Liver (tissue), 9 donors: Measurements from ENCODE around the gene RALGAPA2. TPM values are rescaled to one million over a fixed set of nuclear protein-coding genes. Genes with fewer than 3 reads are reported as not detected.

Experiments used
- DNase-seq: peaks from one replicate; pipeline ENCODE4 v3.0.0-alpha.2; 2017; ENCODE audit warnings: low spot score
- H3K27ac ChIP-seq, 2 donors: one replicate each; pipeline ENCODE4 v1.7.0; 2013; ENCODE audit warnings: inconsistent platforms in 2 of 2, low read length in 2 of 2, control low read depth in 1 of 2, low read depth in 1 of 2, mild to moderate bottlenecking in 1 of 2
- H3K27me3 ChIP-seq, 4 donors: one replicate each; pipeline versions ENCODE4 v1.6.1 to v1.7.0; 2013; ENCODE audit warnings: low read length in 3 of 4, inconsistent platforms in 1 of 4, mild to moderate bottlenecking in 1 of 4, moderate library complexity in 1 of 4; ENCODE audit not compliant: control insufficient read depth in 4 of 4, insufficient read depth in 4 of 4
- H3K36me3 ChIP-seq, 4 donors: one replicate each; pipeline versions ENCODE4 v1.6.1 to v1.7.0; 2013; ENCODE audit warnings: low read length in 3 of 4, mild to moderate bottlenecking in 3 of 4, low read depth in 1 of 4, moderate library complexity in 1 of 4; ENCODE audit not compliant: control insufficient read depth in 4 of 4, insufficient read depth in 3 of 4
- H3K4me1 ChIP-seq, 4 donors: one replicate each; pipeline versions ENCODE4 v1.6.1 to v1.7.0; 2013; ENCODE audit warnings: low read length in 3 of 4, mild to moderate bottlenecking in 3 of 4, moderate library complexity in 1 of 4; ENCODE audit not compliant: control insufficient read depth in 4 of 4, insufficient read depth in 4 of 4
- H3K4me3 ChIP-seq, 3 donors: one replicate each; pipeline versions ENCODE4 v1.6.1 to v1.7.0; 2013; ENCODE audit warnings: low read length in 3 of 3, control low read depth in 1 of 3, low read depth in 1 of 3, mild to moderate bottlenecking in 1 of 3
- H3K9ac ChIP-seq, 2 donors: one replicate each; pipeline ENCODE4 v1.7.0; 2013; ENCODE audit warnings: low read length in 2 of 2, mild to moderate bottlenecking in 2 of 2, moderate library complexity in 2 of 2, control low read depth in 1 of 2, low read depth in 1 of 2
- H3K9me3 ChIP-seq, 4 donors: one replicate each; pipeline versions ENCODE4 v1.6.1 to v1.7.0; 2013; ENCODE audit warnings: low read length in 3 of 4; ENCODE audit not compliant: control insufficient read depth in 4 of 4
- ATF3 ChIP-seq: IDR thresholded peaks from 2 replicates; pipeline ENCODE4 v1.6.1; 2016; ENCODE audit warnings: antibody characterized with exemption
- CTCF ChIP-seq: fragments of 150-350 bp; IDR thresholded peaks from 2 replicates; pipeline ENCODE4 v1.5.1; 2017; ENCODE audit warnings: improper control_type of control experiment, low read depth, low read length; ENCODE audit not compliant: missing input control
- EGR1 ChIP-seq, 2 donors: IDR thresholded peaks; 2 replicates each; pipeline ENCODE4 v1.6.1; 2016 to 2018; ENCODE audit warnings: antibody characterized with exemption in 2 of 2, low read depth in 2 of 2
- FOXA1 ChIP-seq: IDR thresholded peaks from 2 replicates; pipeline ENCODE4 v1.6.1; 2016; ENCODE audit warnings: antibody characterized with exemption
- FOXA2 ChIP-seq: IDR thresholded peaks from 2 replicates; pipeline ENCODE4 v1.6.1; 2016; ENCODE audit warnings: antibody characterized with exemption
- GABPA ChIP-seq, 2 donors: IDR thresholded peaks in 1 of 2; conservative IDR thresholded peaks in 1 of 2; 2 replicates each; pipeline ENCODE4 v1.6.1; 2016; ENCODE audit warnings: antibody characterized with exemption in 2 of 2, mild to moderate bottlenecking in 1 of 2, moderate library complexity in 1 of 2
- HNF4A ChIP-seq, 2 donors: conservative IDR thresholded peaks; 2 replicates each; pipeline ENCODE4 v1.6.1; 2016; ENCODE audit warnings: antibody characterized with exemption in 2 of 2, mild to moderate bottlenecking in 2 of 2
- HNF4G ChIP-seq: IDR thresholded peaks from 2 replicates; pipeline ENCODE4 v1.6.1; 2016; ENCODE audit warnings: antibody characterized with exemption
- JUND ChIP-seq, 2 donors: IDR thresholded peaks; 2 replicates each; pipeline ENCODE4 v1.6.1; 2016; ENCODE audit warnings: antibody characterized with exemption in 2 of 2
- MAX ChIP-seq: IDR thresholded peaks from 2 replicates; pipeline ENCODE4 v1.6.1; 2016; ENCODE audit warnings: antibody characterized with exemption
- NR2F2 ChIP-seq: IDR thresholded peaks from 2 replicates; pipeline ENCODE4 v1.6.1; 2016; ENCODE audit warnings: antibody characterized with exemption
- RAD21 ChIP-seq, 2 donors: IDR thresholded peaks; 2 replicates each; pipeline ENCODE4 v1.6.1; 2016; ENCODE audit warnings: antibody characterized with exemption in 2 of 2, mild to moderate bottlenecking in 2 of 2
- REST ChIP-seq: IDR thresholded peaks from 2 replicates; pipeline ENCODE4 v1.6.1; 2016; ENCODE audit warnings: antibody characterized with exemption, mild to moderate bottlenecking
- RXRA ChIP-seq, 2 donors: IDR thresholded peaks; 2 replicates each; pipeline ENCODE4 v1.6.1; 2017 to 2018; ENCODE audit warnings: antibody characterized with exemption in 2 of 2, mild to moderate bottlenecking in 1 of 2
- SP1 ChIP-seq: IDR thresholded peaks from 2 replicates; pipeline ENCODE4 v1.6.1; 2018; ENCODE audit warnings: antibody characterized with exemption, mild to moderate bottlenecking
- TAF1 ChIP-seq: conservative IDR thresholded peaks from 2 replicates; pipeline ENCODE4 v1.6.1; 2016; ENCODE audit warnings: antibody characterized with exemption, mild to moderate bottlenecking
- YY1 ChIP-seq: IDR thresholded peaks from 2 replicates; pipeline ENCODE4 v1.6.1; 2016; ENCODE audit warnings: antibody characterized with exemption, mild to moderate bottlenecking
- WGBS: extraction: QIAGEN DNeasy Blood & Tissue Kit; methylation state at CpG from one replicate; pipeline ENCODE4 v1.1.7; 2013; 5-methylcytosine and 5-hydroxymethylcytosine counted together
- polyA plus RNA-seq, 2 donors: library from polyadenylated mRNA; stranded (reverse) in 1 of 2; unstranded in 1 of 2; fragments of 200-250 nt in 1 of 2; fragments of >200 nt in 1 of 2; fragmentation: Nextera tagmentation in 1 of 2; extraction: Ambion mirVana in 1 of 2; gene quantifications; one replicate each; pipeline versions ENCODE4 v1.2.1 to v1.2.3, GENCODE V29; 2013 to 2015
- total RNA-seq, 2 donors: library from RNA; depleted of rRNA; stranded (reverse); fragments of >200 nt; gene quantifications; one replicate each; pipeline ENCODE4 v1.2.3, GENCODE V29; 2014
- TF ChIP-seq, protein P1 (sequence below): IDR thresholded peaks from 2 replicates; pipeline ENCODE4 v1.6.1; 2016; ENCODE audit warnings: antibody characterized with exemption
- donor health status: healthy.
- donor health status: healthy.
- donor health status: healthy.
- donor health status: healthy.
- donor health status: healthy.

The RALGAPA2 gene
- total and polyA plus RNA-seq, 4 donors, result 14.8 to 89.9 (median 25.1) TPM

GRCh38 chr20:20414640-20415220 is 297.7 kb downstream of the RALGAPA2 start:
- WGBS, result 89% methylated on average over 5 of the region's 5 CpGs
- DNase-seq, result no peak
- Histone ChIP-seq H3K27me3 (no peaks in the 10 kb centered on the region), H3K4me1 (no peaks in the 10 kb centered on the region), H3K27ac (no peak overlapping the region), H3K4me3 (no peak overlapping the region), H3K9ac (no peak overlapping the region), H3K9me3 (no peaks in the 10 kb centered on the region), H3K36me3 (peaks cover 0 to 12% (median 7%) of the 10 kb centered on the region in 4 donors)
- no peak for TF ChIP-seq REST
- TF ChIP-seq YY1, result no peak
- no peak for TF ChIP-seq RAD21 (IDR thresholded peaks at IDR 0.05)
- TF ChIP-seq CTCF, result no peak

DNA sequence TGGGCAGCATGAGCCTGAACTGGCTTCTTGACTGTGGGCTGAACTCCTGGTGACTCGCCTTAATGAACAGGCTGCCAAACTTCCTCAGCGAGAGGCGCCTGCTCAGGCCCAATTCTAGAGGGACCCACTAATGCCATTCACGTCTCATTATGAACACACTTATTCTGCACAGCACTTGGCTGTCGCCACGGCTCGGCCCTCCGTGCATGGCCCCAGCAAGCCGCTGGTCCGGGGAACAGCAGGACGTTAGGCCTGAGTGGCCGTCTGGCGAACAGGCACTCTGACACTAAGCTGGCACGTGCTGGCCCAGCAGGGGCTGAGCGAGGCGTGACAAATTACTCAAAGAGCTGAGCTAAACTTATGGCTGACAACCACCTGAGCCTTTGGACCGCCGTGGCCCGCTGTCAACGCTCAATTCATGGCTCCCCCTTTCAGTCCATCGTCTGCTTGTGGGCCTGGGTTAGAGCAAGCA is 298.6 kb downstream of the RALGAPA2 start:
- Histone ChIP-seq H3K27me3 (no peaks in the 10 kb centered on the region), H3K4me1 (no peaks in the 10 kb centered on the region), H3K4me3 (no peak overlapping the region), H3K9ac (no peak overlapping the region), H3K36me3 (peaks cover 5 to 14% (median 7%) of the 10 kb centered on the region in 4 donors), H3K9me3 (no peaks in the 10 kb centered on the region), H3K27ac (no peak overlapping the region)
- 96% methylated on average over 21 of the region's 21 CpGs for WGBS
- TF ChIP-seq HNF4A (conservative IDR thresholded peaks at IDR 0.05) (no peak), RAD21 (IDR thresholded peaks at IDR 0.05) (no peak), HNF4G (no peak), YY1 (no peak), RXRA (IDR thresholded peaks at IDR 0.05) (no peak), GABPA (IDR thresholded peaks at IDR 0.05 in 1 of 2, conservative IDR thresholded peaks at IDR 0.05 in 1 of 2) (no peak), FOXA2 (no peak), EGR1 (IDR thresholded peaks at IDR 0.05; ENCODE audit: low read depth in 2 of 2) (no peak), NR2F2 (no peak), FOXA1 (no peak), REST (no peak), CTCF (no peak), TAF1 (no peak), MAX (no peak), SP1 (no peak), ATF3 (no peak), JUND (IDR thresholded peaks at IDR 0.05) (no peak)
- TF ChIP-seq, protein P1, sequence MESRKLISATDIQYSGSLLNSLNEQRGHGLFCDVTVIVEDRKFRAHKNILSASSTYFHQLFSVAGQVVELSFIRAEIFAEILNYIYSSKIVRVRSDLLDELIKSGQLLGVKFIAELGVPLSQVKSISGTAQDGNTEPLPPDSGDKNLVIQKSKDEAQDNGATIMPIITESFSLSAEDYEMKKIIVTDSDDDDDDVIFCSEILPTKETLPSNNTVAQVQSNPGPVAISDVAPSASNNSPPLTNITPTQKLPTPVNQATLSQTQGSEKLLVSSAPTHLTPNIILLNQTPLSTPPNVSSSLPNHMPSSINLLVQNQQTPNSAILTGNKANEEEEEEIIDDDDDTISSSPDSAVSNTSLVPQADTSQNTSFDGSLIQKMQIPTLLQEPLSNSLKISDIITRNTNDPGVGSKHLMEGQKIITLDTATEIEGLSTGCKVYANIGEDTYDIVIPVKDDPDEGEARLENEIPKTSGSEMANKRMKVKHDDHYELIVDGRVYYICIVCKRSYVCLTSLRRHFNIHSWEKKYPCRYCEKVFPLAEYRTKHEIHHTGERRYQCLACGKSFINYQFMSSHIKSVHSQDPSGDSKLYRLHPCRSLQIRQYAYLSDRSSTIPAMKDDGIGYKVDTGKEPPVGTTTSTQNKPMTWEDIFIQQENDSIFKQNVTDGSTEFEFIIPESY, result no peak
- DNase-seq, result no peak
